ENCODE results near the gene LDB1.
A peak's percentile ranks its signal among the peaks of the same experiment; 100 is the strongest.

LDB1 gene, protein sequence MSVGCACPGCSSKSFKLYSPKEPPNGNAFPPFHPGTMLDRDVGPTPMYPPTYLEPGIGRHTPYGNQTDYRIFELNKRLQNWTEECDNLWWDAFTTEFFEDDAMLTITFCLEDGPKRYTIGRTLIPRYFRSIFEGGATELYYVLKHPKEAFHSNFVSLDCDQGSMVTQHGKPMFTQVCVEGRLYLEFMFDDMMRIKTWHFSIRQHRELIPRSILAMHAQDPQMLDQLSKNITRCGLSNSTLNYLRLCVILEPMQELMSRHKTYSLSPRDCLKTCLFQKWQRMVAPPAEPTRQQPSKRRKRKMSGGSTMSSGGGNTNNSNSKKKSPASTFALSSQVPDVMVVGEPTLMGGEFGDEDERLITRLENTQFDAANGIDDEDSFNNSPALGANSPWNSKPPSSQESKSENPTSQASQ

DNA sequence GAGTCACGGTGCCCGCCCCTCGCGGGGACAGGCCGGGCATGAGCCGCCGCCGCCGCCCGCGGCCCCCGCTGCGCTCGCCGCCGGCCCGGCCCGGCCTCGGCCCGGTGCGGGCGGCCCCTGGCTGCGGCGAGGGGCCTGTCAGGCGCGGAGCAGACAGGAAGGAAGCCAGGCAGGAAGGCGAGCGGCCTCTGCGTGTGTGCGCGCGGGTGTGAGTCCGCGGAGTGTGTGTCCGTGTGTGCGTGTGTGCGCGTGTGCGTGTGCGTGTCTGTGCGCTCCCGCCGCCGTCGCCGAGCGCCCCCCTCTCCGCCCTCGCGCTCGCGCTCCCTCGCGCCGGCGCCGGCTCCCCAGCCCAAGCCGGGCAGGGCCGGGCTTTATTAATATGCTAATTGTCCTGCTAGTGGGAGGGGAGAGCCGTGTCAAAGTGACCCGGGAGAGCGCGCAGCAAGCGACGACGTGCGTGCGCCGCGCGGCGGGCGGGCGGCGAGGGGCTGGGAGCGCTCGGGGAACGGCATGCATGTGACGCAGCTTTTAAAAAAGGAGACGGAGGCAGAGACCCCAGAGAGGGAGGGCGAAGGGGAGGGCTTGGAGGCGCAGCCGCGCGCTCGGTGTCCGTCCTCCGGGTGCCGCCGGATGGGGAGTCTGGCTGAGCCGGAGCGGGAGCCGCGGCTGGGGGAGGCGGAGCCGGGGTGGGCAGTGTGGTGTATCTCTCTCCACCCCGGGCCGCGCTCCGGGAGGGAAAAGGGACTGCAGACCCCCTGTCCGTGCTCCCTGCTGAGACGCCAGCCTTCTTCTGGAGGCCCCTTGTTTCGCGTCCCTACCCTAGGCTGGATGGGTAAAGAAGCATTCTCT lies at the start of gene LDB1:
Gene LDB1 (minus strand): TSS at position 227 of the 849 bp plus-strand sequence. CDS start 258 bp downstream, outside the sequence.
- H3K36me3 ChIP-seq (ENCODE audit: control insufficient read depth, insufficient read depth, low read length) = no peaks in the 10 kb centered on the region
- peak within 1 kb of the TSS; percentile 74 for H3K9ac ChIP-seq (ENCODE audit: low read depth, low read length)
- peaks cover 53% of the 10 kb centered on the region for H3K4me1 ChIP-seq (ENCODE audit: control insufficient read depth, insufficient read depth, low read length)
- H3K9me3 ChIP-seq (ENCODE audit: control insufficient read depth, insufficient read depth, low read length) = no peaks in the 10 kb centered on the region
- H3K27me3 ChIP-seq (ENCODE audit: control insufficient read depth, insufficient read depth, low read length) = no peaks in the 10 kb centered on the region
- H3K27ac ChIP-seq (ENCODE audit: low read depth, low read length) = peak within 1 kb of the TSS; percentile 88
- H3K4me3 ChIP-seq (ENCODE audit: low read depth, low read length) = peak within 1 kb of the TSS; percentile 81

DNA sequence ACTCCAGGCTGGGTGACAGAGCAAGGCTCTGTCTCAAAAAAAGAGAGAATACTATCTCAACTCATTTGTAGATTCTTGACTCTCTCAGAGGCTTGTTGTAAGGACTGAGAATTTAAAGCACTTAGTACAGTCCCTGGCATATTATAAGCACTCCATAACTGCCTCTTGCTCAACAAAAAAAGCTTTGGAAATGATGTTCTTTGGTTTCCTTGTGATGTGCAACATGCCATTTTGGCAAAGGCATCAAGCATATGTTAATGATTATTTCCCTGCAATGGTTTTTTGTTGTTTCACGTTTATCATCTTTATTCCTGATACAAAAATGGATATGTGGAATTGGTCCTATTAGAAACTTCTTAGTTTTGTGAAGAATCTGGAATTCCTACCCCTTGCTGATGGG lies 47.7 kb upstream of the LDB1 start:
- Histone ChIP-seq H3K9ac (ENCODE audit: low read depth, low read length) (no peak overlapping the region), H3K27ac (ENCODE audit: low read depth, low read length) (no peak overlapping the region)

DNA sequence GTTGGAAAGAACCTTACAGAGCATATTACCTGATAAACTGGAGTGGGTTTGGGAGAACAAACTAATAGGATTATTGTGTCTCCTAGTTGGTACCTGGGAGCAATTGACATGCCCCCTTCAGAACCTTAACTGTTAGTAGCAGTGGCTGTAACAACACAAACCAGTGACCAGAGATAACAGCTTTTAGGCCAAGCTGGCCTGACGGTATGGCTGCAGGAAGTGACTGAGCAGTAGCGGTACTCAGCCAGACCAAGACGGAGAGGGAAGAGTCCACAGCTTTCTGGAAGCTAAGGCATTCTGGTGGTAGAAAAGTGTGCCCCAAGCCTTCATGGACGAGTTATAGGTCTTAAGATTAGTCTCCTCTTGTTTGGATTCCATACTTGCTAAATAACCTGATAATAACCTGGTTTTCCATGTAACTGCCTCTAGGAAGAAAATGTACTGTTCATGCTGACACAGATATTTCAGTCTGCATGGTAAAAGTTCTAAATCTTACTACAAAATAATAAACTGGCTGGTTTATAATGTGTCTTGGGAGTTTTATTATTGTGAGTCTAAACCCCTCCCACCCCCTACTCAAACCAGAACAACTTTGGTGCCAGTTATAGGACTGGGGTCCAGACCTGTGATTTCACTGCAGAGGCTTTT lies 43.3 kb upstream of the LDB1 start:
- Histone ChIP-seq H3K36me3 (ENCODE audit: control insufficient read depth, insufficient read depth, low read length) (peaks cover 55% of the 10 kb centered on the region), H3K4me3 (ENCODE audit: low read depth, low read length) (0 out of 2 replicates have a peak overlapping the region, but pooled peaks have one; percentile 23), H3K9ac (ENCODE audit: low read depth, low read length) (no peak overlapping the region), H3K27ac (ENCODE audit: low read depth, low read length) (peak overlapping the region; percentile 64), H3K4me1 (ENCODE audit: control insufficient read depth, insufficient read depth, low read length) (peaks cover 13% of the 10 kb centered on the region), H3K27me3 (ENCODE audit: control insufficient read depth, insufficient read depth, low read length) (no peaks in the 10 kb centered on the region), H3K9me3 (ENCODE audit: control insufficient read depth, insufficient read depth, low read length) (no peaks in the 10 kb centered on the region)

More for the DNA sequence above, 47.7 kb upstream of the LDB1 start:
- H3K9me3 ChIP-seq (ENCODE audit: control insufficient read depth, insufficient read depth, low read length) = no peaks in the 10 kb centered on the region
- peaks cover 11% of the 10 kb centered on the region for H3K36me3 ChIP-seq (ENCODE audit: control insufficient read depth, insufficient read depth, low read length)
- H3K4me3 ChIP-seq (ENCODE audit: low read depth, low read length) = no peak overlapping the region
- no peaks in the 10 kb centered on the region for H3K27me3 ChIP-seq (ENCODE audit: control insufficient read depth, insufficient read depth, low read length)
- H3K4me1 ChIP-seq (ENCODE audit: control insufficient read depth, insufficient read depth, low read length) = peaks cover 13% of the 10 kb centered on the region

DNA sequence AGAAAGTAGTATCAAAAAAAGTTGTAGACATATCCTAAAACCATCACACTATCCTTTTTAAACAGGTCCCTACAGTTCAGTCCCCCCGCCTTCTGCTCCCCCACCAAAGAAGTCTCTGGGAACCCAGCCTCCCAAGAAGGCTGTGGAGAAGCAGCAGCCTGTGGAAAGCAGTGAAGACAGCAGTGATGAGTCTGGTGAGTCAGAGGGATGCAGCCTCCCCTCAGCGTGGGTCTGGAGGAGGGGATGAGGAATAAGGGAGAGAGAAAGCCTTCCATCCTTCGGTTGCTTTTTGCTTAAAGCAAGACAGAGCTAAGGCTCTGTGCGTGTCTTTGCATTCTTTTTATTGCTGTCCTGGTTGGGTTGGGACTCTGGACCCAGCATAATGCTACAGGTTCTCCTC lies 39.7 kb upstream of the LDB1 start:
- peaks cover 13% of the 10 kb centered on the region for H3K4me1 ChIP-seq (ENCODE audit: control insufficient read depth, insufficient read depth, low read length)
- H3K36me3 ChIP-seq (ENCODE audit: control insufficient read depth, insufficient read depth, low read length) = peaks cover 89% of the 10 kb centered on the region
- H3K4me3 ChIP-seq (ENCODE audit: low read depth, low read length) = no peak overlapping the region
- H3K27me3 ChIP-seq (ENCODE audit: control insufficient read depth, insufficient read depth, low read length) = no peaks in the 10 kb centered on the region
- no peak overlapping the region for H3K9ac ChIP-seq (ENCODE audit: low read depth, low read length)
- no peak overlapping the region for H3K27ac ChIP-seq (ENCODE audit: low read depth, low read length)
- H3K9me3 ChIP-seq (ENCODE audit: control insufficient read depth, insufficient read depth, low read length) = no peaks in the 10 kb centered on the region

DNA sequence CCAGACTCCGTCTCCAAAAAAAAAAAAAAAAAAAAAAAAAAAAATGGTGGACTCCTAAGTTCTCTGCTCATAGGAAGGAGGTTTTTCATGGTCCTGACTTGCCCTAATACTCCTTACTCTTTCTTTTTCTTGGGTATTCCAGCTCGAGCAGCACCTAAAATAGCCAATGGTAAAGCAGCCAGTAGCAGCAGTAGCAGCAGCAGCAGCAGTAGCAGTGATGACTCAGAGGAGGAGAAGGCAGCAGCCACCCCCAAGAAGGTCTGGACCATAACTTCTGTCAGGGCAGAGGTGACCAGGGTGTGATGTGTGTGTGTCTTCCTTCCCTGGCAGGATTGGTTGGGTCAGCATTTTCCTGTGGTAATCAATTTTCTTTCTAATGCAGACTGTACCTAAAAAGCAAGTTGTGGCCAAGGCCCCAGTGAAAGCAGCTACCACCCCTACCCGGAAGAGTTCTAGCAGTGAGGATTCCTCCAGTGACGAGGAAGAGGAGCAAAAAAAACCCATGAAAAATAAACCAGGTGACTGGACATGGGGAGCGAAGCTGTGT lies 39.0 kb upstream of the LDB1 start:
- Histone ChIP-seq H3K4me3 (ENCODE audit: low read depth, low read length) (no peak overlapping the region), H3K27me3 (ENCODE audit: control insufficient read depth, insufficient read depth, low read length) (no peaks in the 10 kb centered on the region), H3K9ac (ENCODE audit: low read depth, low read length) (no peak overlapping the region), H3K9me3 (ENCODE audit: control insufficient read depth, insufficient read depth, low read length) (no peaks in the 10 kb centered on the region), H3K4me1 (ENCODE audit: control insufficient read depth, insufficient read depth, low read length) (peaks cover 12% of the 10 kb centered on the region), H3K36me3 (ENCODE audit: control insufficient read depth, insufficient read depth, low read length) (peaks cover 96% of the 10 kb centered on the region), H3K27ac (ENCODE audit: low read depth, low read length) (no peak overlapping the region)

DNA sequence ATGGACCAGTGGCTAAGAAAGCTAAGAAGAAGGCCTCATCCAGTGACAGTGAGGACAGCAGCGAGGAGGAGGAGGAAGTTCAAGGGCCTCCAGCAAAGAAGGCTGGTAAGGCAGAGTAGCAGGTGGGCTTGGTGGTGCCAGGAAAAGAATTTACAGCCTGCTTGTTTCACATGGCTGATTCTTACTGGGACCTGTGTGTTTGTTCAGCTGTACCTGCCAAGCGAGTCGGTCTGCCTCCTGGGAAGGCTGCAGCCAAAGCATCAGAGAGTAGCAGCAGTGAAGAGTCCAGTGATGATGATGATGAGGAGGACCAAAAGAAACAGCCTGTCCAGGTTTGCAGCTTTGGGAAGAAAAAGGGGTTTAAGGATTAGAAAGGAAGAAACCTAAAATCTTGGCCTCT lies 37.1 kb upstream of the LDB1 start:
- Histone ChIP-seq H3K27ac (ENCODE audit: low read depth, low read length) (no peak overlapping the region), H3K9ac (ENCODE audit: low read depth, low read length) (no peak overlapping the region), H3K4me1 (ENCODE audit: control insufficient read depth, insufficient read depth, low read length) (no peaks in the 10 kb centered on the region; the same call in 1 of the 2 replicates), H3K27me3 (ENCODE audit: control insufficient read depth, insufficient read depth, low read length) (no peaks in the 10 kb centered on the region), H3K4me3 (ENCODE audit: low read depth, low read length) (no peak overlapping the region), H3K9me3 (ENCODE audit: control insufficient read depth, insufficient read depth, low read length) (no peaks in the 10 kb centered on the region), H3K36me3 (ENCODE audit: control insufficient read depth, insufficient read depth, low read length) (peaks cover 79% of the 10 kb centered on the region)

DNA sequence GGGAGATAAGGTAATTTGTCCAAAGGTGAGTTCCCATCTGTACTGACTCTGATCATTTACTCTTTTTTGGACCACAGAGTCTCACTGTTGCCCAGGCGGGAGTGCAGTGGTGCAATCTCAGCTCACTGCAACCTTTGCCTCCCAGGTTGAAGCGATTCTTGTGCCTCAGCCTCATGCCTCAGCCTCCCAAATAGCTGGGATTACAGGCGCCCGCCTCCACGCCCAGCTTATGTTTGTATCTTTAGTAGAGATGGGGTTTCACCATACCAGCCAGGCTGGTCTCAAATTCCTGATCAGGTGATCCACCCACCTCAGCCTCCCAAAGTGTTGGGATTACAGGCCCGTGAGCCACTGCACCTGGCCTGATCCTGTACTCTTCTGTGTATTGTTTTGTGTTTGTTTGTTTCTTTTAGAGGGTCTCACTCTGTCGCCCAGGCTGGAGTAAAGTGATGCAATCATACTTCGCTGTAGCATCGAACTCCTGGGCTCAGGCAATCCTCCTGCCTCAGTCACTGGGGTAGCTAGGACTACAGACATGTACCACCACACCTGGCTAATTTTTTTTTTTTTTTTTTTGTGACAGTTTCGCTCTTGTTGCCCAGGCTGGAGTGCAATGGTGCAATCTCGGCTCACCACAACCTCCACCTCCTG lies 34.4 kb upstream of the LDB1 start:
- Histone ChIP-seq H3K27me3 (ENCODE audit: control insufficient read depth, insufficient read depth, low read length) (no peaks in the 10 kb centered on the region), H3K36me3 (ENCODE audit: control insufficient read depth, insufficient read depth, low read length) (peaks cover 63% of the 10 kb centered on the region), H3K27ac (ENCODE audit: low read depth, low read length) (no peak overlapping the region), H3K9me3 (ENCODE audit: control insufficient read depth, insufficient read depth, low read length) (no peaks in the 10 kb centered on the region), H3K4me1 (ENCODE audit: control insufficient read depth, insufficient read depth, low read length) (peaks cover 6% of the 10 kb centered on the region), H3K4me3 (ENCODE audit: low read depth, low read length) (no peak overlapping the region), H3K9ac (ENCODE audit: low read depth, low read length) (no peak overlapping the region)

DNA sequence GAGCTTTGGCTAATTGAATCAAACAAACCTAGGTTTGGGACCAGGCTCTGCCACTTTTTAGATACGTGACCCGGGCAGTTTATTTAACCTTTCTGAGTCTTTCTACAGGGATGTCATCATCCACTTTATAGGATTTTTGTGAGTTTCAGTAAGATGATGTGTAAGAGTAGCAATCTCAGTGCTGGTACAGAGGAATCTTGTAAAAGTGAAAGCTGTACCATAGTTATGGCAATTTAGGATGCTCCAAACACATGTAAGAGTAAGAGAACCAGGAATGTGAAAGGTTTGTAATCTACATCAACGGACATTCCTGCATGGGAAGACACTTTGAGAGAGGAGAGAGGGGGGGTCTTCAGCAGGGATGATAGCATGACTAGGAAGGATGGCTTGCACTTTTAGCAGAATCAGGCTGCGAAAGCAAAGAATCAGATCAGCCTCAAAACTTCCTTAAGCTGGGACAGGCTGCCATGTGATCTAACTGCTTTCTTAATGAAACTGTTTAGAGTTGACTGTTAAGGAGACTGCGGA lies 33.0 kb upstream of the LDB1 start:
- Histone ChIP-seq H3K27me3 (ENCODE audit: control insufficient read depth, insufficient read depth, low read length) (no peaks in the 10 kb centered on the region), H3K9me3 (ENCODE audit: control insufficient read depth, insufficient read depth, low read length) (no peaks in the 10 kb centered on the region), H3K36me3 (ENCODE audit: control insufficient read depth, insufficient read depth, low read length) (peaks cover 63% of the 10 kb centered on the region), H3K4me1 (ENCODE audit: control insufficient read depth, insufficient read depth, low read length) (peaks cover 6% of the 10 kb centered on the region), H3K4me3 (ENCODE audit: low read depth, low read length) (peak overlapping the region; percentile 90), H3K9ac (ENCODE audit: low read depth, low read length) (peak overlapping the region; percentile 95), H3K27ac (ENCODE audit: low read depth, low read length) (peak overlapping the region; percentile 96)

DNA sequence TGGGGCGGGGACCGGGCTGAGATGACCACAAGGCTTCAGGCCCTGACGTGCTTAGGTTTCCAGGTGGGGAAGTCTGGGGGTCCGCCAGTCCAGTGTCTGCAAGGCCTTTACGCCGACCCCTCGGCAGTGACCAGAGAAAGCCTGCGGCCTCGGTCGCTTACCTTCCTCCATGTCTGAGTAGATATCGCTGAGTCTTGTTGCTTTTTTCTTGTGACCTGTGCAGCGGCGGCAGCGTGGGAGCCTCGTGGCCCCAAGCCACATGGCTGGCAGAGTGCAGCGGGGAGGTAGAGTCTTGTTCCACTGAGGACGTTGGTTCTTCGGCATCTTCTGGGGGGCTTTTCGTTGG lies 32.4 kb upstream of the LDB1 start:
- Histone ChIP-seq H3K27ac (ENCODE audit: low read depth, low read length) (peak overlapping the region; percentile 96), H3K36me3 (ENCODE audit: control insufficient read depth, insufficient read depth, low read length) (peaks cover 63% of the 10 kb centered on the region), H3K9ac (ENCODE audit: low read depth, low read length) (peak overlapping the region; percentile 95), H3K4me1 (ENCODE audit: control insufficient read depth, insufficient read depth, low read length) (peaks cover 6% of the 10 kb centered on the region), H3K4me3 (ENCODE audit: low read depth, low read length) (peak overlapping the region; percentile 90), H3K9me3 (ENCODE audit: control insufficient read depth, insufficient read depth, low read length) (no peaks in the 10 kb centered on the region), H3K27me3 (ENCODE audit: control insufficient read depth, insufficient read depth, low read length) (no peaks in the 10 kb centered on the region)

Data from HUES48 (cell line).